ENCODE results near the gene CTU2. TPM values are rescaled to one million over a fixed set of nuclear protein-coding genes. Genes with fewer than 3 reads are reported as not detected.
A peak's percentile ranks its signal among the peaks of the same experiment; 100 is the strongest.

Gene CTU2
- polyA plus RNA-seq, 1 donor from 2014 or later, result 26.3 TPM

DNA sequence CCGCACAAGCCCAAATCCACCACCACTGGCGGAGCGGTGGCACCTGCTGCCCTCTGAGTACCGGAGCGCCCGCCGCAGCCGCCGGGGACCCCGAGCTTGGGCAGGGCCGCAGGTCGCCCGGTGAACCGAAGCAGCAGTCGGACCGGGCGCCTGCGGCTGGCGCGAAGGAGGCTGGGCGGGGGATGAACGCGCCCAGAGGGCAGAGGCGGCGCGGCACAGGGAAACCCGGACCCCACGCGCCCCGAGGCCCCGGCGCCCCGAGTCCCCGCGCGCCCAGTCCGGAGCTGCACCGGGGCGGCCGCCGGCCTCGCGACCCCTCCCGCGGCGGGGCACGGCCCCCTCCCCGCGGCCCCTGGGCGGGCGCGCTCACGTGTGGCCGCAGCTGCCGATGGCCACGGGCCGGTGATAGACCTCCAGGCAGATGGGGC is 488 bp upstream of the CTU2 start:
- Histone ChIP-seq H3K4me3 (ENCODE audit: low read length) (peak overlapping the region; percentile 94), H3F3A (ENCODE audit: insufficient read depth, low read length, poor library complexity, severe bottlenecking) (no peaks in the 10 kb centered on the region), H3K4me2 (ENCODE audit: low read length) (peak overlapping the region; percentile 96), H2AFZ (ENCODE audit: low read depth, low read length) (no peak overlapping the region), H3K9me3 (ENCODE audit: low read length) (no peaks in the 10 kb centered on the region), H3K27me3 (ENCODE audit: insufficient read depth, low read depth, low read length) (no peaks in the 10 kb centered on the region), H4K20me1 (ENCODE audit: insufficient read depth) (no peaks in the 10 kb centered on the region), H3K9ac (ENCODE audit: low read length) (peak overlapping the region; percentile 72), H3K27ac (ENCODE audit: low read length) (no peak overlapping the region), H3K9me2 (ENCODE audit: insufficient read depth, low read length) (no peaks in the 10 kb centered on the region), H3K79me2 (replicated peaks; ENCODE audit: insufficient read depth, low read length) (peaks cover 15% of the 10 kb centered on the region), H3K36me3 (ENCODE audit: insufficient read depth, low read length) (no peaks in the 10 kb centered on the region)
- TF ChIP-seq EP300 (conservative IDR thresholded peaks at IDR 0.05; ENCODE audit: poor library complexity, severe bottlenecking), result no peak
- no peak for TF ChIP-seq RAD21 (conservative IDR thresholded peaks at IDR 0.05)
- TF ChIP-seq, protein P1, sequence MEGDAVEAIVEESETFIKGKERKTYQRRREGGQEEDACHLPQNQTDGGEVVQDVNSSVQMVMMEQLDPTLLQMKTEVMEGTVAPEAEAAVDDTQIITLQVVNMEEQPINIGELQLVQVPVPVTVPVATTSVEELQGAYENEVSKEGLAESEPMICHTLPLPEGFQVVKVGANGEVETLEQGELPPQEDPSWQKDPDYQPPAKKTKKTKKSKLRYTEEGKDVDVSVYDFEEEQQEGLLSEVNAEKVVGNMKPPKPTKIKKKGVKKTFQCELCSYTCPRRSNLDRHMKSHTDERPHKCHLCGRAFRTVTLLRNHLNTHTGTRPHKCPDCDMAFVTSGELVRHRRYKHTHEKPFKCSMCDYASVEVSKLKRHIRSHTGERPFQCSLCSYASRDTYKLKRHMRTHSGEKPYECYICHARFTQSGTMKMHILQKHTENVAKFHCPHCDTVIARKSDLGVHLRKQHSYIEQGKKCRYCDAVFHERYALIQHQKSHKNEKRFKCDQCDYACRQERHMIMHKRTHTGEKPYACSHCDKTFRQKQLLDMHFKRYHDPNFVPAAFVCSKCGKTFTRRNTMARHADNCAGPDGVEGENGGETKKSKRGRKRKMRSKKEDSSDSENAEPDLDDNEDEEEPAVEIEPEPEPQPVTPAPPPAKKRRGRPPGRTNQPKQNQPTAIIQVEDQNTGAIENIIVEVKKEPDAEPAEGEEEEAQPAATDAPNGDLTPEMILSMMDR (IDR thresholded peaks at IDR 0.05; ENCODE audit: poor library complexity, severe bottlenecking), result no peak

DNA sequence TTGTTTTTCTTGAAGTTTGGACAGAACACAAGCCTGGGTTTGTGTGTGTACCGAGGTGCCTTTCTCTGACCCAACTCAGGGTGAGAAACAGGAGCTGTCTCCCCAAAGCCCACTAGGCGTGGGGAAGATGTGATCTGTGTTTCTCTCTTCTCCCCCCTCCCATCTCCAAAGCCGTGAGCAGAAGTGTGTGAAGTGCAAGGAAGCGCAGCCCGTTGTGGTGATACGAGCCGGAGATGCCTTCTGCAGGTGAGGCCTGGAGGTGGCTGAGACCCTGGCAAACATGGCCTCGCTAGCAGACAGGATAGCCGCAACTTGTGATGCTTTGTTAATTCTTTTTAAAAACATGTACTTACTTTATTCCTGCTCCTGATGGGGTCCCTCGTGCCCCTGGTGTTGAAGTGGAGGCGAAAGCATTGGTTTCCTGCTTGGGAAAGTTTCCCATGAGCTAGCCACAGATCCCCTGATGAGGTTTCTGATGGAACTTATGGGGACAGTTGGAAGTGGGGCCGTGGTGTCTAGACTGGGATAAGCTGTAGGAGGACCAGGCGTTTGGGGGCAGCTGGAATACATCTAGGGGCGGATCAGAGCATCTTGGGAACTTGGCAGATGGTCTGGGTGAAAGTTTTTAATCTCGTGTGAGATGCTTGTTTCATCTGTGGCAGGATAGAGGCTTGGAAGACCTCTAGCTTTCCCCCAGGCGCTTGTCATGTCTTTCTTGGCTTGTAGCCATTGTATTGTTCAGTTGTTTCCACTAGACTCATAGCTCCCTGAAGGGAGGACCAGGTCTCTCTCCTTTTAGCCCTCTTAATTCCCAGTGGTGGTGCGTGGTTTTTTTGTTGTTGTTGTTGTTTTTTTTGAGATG is 893 bp downstream of the CTU2 start:
- Histone ChIP-seq H4K20me1 (ENCODE audit: insufficient read depth) (no peaks in the 10 kb centered on the region), H3K36me3 (ENCODE audit: insufficient read depth, low read length) (no peaks in the 10 kb centered on the region), H2AFZ (ENCODE audit: low read depth, low read length) (no peak overlapping the region)

More for the DNA sequence above, 893 bp downstream of the CTU2 start:
- no peak for TF ChIP-seq POLR2AphosphoS5 (IDR thresholded peaks at IDR 0.05)
- TF ChIP-seq MXI1 (conservative IDR thresholded peaks at IDR 0.05; ENCODE audit: poor library complexity, severe bottlenecking), result no peak
- TF ChIP-seq, protein P2, sequence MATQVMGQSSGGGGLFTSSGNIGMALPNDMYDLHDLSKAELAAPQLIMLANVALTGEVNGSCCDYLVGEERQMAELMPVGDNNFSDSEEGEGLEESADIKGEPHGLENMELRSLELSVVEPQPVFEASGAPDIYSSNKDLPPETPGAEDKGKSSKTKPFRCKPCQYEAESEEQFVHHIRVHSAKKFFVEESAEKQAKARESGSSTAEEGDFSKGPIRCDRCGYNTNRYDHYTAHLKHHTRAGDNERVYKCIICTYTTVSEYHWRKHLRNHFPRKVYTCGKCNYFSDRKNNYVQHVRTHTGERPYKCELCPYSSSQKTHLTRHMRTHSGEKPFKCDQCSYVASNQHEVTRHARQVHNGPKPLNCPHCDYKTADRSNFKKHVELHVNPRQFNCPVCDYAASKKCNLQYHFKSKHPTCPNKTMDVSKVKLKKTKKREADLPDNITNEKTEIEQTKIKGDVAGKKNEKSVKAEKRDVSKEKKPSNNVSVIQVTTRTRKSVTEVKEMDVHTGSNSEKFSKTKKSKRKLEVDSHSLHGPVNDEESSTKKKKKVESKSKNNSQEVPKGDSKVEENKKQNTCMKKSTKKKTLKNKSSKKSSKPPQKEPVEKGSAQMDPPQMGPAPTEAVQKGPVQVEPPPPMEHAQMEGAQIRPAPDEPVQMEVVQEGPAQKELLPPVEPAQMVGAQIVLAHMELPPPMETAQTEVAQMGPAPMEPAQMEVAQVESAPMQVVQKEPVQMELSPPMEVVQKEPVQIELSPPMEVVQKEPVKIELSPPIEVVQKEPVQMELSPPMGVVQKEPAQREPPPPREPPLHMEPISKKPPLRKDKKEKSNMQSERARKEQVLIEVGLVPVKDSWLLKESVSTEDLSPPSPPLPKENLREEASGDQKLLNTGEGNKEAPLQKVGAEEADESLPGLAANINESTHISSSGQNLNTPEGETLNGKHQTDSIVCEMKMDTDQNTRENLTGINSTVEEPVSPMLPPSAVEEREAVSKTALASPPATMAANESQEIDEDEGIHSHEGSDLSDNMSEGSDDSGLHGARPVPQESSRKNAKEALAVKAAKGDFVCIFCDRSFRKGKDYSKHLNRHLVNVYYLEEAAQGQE (IDR thresholded peaks at IDR 0.05; ENCODE audit: borderline replicate concordance), result no peak
- no peak for TF ChIP-seq EZH2 (IDR thresholded peaks at IDR 0.05; ENCODE audit: borderline replicate concordance, insufficient read depth, low read length, poor library complexity, severe bottlenecking)
- TF ChIP-seq, protein P1 (IDR thresholded peaks at IDR 0.05; ENCODE audit: poor library complexity, severe bottlenecking), result no peak
- TF ChIP-seq TAF1 (IDR thresholded peaks at IDR 0.05; ENCODE audit: low read depth), result no peak
- TF ChIP-seq SMC3 (conservative IDR thresholded peaks at IDR 0.05; ENCODE audit: poor library complexity), result no peak
- TF ChIP-seq EP300 (conservative IDR thresholded peaks at IDR 0.05; ENCODE audit: poor library complexity, severe bottlenecking), result no peak
- TF ChIP-seq RAD21 (conservative IDR thresholded peaks at IDR 0.05), result no peak
- Histone ChIP-seq H3K9me2 (ENCODE audit: insufficient read depth, low read length) (no peaks in the 10 kb centered on the region), H3K27ac (ENCODE audit: low read length) (no peak overlapping the region), H3K9ac (ENCODE audit: low read length) (peak overlapping the region; percentile 72), H3K4me2 (ENCODE audit: low read length) (peak overlapping the region; percentile 79), H3K79me2 (replicated peaks; ENCODE audit: insufficient read depth, low read length) (peaks cover 15% of the 10 kb centered on the region), H3K4me3 (ENCODE audit: low read length) (peak overlapping the region; percentile 94), H3K9me3 (ENCODE audit: low read length) (no peaks in the 10 kb centered on the region), H3K27me3 (ENCODE audit: insufficient read depth, low read depth, low read length) (no peaks in the 10 kb centered on the region), H3F3A (ENCODE audit: insufficient read depth, low read length, poor library complexity, severe bottlenecking) (no peaks in the 10 kb centered on the region)

Data from neural cell (in vitro differentiated cells).